ENCODE data around the gene EYS.

GRCh38 chr6:65642776-65643175 lies 64.2 kb downstream of the EYS start:
- TF ChIP-seq POLR2A (IDR thresholded peaks at IDR 0.05) (no peak), CTCF (IDR thresholded peaks at IDR 0.05) (no peak), POLR2AphosphoS5 (IDR thresholded peaks at IDR 0.05) (no peak), EP300 (IDR thresholded peaks at IDR 0.05) (no peak)

Measured in gastroesophageal sphincter (tissue), 3 donors.